ENCODE measurements around the gene ASIC4. TPM values are rescaled to one million over a fixed set of nuclear protein-coding genes. Genes with fewer than 3 reads are reported as not detected.

The ASIC4 gene
- total and polyA plus RNA-seq, 2 experiments from 2014 or later, result 0.13 to 3.6 TPM

GRCh38 chr2:219509780-219510511, 4.3 kb upstream of the ASIC4 start:
- Histone ChIP-seq H3K4me2 (peak overlapping the region; percentile 92), H3F3A (replicated peaks; ENCODE audit: low read depth) (peaks cover 17% of the 10 kb centered on the region), H4K20me1 (replicated peaks; ENCODE audit: insufficient read depth) (no peaks in the 10 kb centered on the region), H3K4me1 (ENCODE audit: insufficient read depth) (peaks cover 70% of the 10 kb centered on the region), H2AFZ (peak overlapping the region; percentile 38; the same call in 1 of the 2 replicates), H3K4me3 (peak overlapping the region; percentile 67), H3K27ac (ENCODE audit: low read depth) (no peak overlapping the region), H3K9me2 (ENCODE audit: insufficient read depth) (no peaks in the 10 kb centered on the region), H3K36me3 (ENCODE audit: insufficient read depth) (no peaks in the 10 kb centered on the region), H3K79me2 (replicated peaks; ENCODE audit: insufficient read depth) (no peaks in the 10 kb centered on the region), H3K27me3 (ENCODE audit: insufficient read depth) (peaks cover 45% of the 10 kb centered on the region)
- TF ChIP-seq CREB1 (CRISPR knock-in tag; IDR thresholded peaks at IDR 0.05; ENCODE audit: low read depth), result 0 out of 2 replicates have a peak, but pooled peaks have one; percentile 5
- no peak for TF ChIP-seq ZNF114 (CRISPR knock-in tag; IDR thresholded peaks at IDR 0.05)
- TF ChIP-seq ZNF331 (CRISPR knock-in tag; IDR thresholded peaks at IDR 0.05; ENCODE audit: low read depth), result no peak
- TF ChIP-seq, protein P1, sequence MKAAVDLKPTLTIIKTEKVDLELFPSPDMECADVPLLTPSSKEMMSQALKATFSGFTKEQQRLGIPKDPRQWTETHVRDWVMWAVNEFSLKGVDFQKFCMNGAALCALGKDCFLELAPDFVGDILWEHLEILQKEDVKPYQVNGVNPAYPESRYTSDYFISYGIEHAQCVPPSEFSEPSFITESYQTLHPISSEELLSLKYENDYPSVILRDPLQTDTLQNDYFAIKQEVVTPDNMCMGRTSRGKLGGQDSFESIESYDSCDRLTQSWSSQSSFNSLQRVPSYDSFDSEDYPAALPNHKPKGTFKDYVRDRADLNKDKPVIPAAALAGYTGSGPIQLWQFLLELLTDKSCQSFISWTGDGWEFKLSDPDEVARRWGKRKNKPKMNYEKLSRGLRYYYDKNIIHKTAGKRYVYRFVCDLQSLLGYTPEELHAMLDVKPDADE (IDR thresholded peaks at IDR 0.05), result no peak
- no peak for TF ChIP-seq EZH2 (IDR thresholded peaks at IDR 0.05; ENCODE audit: low read depth, unreplicated experiment)
- TF ChIP-seq STAT1 (IDR thresholded peaks at IDR 0.05; ENCODE audit: unreplicated experiment), result no peak
- no peak for TF ChIP-seq NANOG (IDR thresholded peaks at IDR 0.05; ENCODE audit: borderline replicate concordance)
- TF ChIP-seq, protein P2, sequence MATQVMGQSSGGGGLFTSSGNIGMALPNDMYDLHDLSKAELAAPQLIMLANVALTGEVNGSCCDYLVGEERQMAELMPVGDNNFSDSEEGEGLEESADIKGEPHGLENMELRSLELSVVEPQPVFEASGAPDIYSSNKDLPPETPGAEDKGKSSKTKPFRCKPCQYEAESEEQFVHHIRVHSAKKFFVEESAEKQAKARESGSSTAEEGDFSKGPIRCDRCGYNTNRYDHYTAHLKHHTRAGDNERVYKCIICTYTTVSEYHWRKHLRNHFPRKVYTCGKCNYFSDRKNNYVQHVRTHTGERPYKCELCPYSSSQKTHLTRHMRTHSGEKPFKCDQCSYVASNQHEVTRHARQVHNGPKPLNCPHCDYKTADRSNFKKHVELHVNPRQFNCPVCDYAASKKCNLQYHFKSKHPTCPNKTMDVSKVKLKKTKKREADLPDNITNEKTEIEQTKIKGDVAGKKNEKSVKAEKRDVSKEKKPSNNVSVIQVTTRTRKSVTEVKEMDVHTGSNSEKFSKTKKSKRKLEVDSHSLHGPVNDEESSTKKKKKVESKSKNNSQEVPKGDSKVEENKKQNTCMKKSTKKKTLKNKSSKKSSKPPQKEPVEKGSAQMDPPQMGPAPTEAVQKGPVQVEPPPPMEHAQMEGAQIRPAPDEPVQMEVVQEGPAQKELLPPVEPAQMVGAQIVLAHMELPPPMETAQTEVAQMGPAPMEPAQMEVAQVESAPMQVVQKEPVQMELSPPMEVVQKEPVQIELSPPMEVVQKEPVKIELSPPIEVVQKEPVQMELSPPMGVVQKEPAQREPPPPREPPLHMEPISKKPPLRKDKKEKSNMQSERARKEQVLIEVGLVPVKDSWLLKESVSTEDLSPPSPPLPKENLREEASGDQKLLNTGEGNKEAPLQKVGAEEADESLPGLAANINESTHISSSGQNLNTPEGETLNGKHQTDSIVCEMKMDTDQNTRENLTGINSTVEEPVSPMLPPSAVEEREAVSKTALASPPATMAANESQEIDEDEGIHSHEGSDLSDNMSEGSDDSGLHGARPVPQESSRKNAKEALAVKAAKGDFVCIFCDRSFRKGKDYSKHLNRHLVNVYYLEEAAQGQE (IDR thresholded peaks at IDR 0.05; ENCODE audit: unreplicated experiment), result no peak
- TF ChIP-seq, protein P3, sequence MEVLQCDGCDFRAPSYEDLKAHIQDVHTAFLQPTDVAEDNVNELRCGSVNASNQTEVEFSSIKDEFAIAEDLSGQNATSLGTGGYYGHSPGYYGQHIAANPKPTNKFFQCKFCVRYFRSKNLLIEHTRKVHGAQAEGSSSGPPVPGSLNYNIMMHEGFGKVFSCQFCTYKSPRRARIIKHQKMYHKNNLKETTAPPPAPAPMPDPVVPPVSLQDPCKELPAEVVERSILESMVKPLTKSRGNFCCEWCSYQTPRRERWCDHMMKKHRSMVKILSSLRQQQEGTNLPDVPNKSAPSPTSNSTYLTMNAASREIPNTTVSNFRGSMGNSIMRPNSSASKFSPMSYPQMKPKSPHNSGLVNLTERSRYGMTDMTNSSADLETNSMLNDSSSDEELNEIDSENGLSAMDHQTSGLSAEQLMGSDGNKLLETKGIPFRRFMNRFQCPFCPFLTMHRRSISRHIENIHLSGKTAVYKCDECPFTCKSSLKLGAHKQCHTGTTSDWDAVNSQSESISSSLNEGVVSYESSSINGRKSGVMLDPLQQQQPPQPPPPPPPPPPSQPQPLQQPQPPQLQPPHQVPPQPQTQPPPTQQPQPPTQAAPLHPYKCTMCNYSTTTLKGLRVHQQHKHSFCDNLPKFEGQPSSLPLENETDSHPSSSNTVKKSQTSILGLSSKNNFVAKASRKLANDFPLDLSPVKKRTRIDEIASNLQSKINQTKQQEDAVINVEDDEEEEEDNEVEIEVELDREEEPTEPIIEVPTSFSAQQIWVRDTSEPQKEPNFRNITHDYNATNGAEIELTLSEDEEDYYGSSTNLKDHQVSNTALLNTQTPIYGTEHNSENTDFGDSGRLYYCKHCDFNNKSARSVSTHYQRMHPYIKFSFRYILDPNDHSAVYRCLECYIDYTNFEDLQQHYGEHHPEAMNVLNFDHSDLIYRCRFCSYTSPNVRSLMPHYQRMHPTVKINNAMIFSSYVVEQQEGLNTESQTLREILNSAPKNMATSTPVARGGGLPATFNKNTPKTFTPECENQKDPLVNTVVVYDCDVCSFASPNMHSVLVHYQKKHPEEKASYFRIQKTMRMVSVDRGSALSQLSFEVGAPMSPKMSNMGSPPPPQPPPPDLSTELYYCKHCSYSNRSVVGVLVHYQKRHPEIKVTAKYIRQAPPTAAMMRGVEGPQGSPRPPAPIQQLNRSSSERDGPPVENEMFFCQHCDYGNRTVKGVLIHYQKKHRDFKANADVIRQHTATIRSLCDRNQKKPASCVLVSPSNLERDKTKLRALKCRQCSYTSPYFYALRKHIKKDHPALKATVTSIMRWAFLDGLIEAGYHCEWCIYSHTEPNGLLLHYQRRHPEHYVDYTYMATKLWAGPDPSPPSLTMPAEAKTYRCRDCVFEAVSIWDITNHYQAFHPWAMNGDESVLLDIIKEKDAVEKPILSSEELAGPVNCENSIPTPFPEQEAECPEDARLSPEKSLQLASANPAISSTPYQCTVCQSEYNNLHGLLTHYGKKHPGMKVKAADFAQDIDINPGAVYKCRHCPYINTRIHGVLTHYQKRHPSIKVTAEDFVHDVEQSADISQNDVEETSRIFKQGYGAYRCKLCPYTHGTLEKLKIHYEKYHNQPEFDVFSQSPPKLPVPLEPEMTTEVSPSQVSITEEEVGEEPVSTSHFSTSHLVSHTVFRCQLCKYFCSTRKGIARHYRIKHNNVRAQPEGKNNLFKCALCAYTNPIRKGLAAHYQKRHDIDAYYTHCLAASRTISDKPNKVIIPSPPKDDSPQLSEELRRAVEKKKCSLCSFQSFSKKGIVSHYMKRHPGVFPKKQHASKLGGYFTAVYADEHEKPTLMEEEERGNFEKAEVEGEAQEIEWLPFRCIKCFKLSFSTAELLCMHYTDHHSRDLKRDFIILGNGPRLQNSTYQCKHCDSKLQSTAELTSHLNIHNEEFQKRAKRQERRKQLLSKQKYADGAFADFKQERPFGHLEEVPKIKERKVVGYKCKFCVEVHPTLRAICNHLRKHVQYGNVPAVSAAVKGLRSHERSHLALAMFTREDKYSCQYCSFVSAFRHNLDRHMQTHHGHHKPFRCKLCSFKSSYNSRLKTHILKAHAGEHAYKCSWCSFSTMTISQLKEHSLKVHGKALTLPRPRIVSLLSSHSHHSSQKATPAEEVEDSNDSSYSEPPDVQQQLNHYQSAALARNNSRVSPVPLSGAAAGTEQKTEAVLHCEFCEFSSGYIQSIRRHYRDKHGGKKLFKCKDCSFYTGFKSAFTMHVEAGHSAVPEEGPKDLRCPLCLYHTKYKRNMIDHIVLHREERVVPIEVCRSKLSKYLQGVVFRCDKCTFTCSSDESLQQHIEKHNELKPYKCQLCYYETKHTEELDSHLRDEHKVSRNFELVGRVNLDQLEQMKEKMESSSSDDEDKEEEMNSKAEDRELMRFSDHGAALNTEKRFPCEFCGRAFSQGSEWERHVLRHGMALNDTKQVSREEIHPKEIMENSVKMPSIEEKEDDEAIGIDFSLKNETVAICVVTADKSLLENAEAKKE (CRISPR knock-in tag; IDR thresholded peaks at IDR 0.05), result no peak
- peak; percentile 54 for TF ChIP-seq POLR2AphosphoS5 (IDR thresholded peaks at IDR 0.05; ENCODE audit: low read depth)
- no peak for TF ChIP-seq JUNB (IDR thresholded peaks at IDR 0.05; ENCODE audit: unreplicated experiment)
- no peak for TF ChIP-seq EZH2phosphoT487 (IDR thresholded peaks at IDR 0.05; ENCODE audit: unreplicated experiment)
- TF ChIP-seq, protein P4, sequence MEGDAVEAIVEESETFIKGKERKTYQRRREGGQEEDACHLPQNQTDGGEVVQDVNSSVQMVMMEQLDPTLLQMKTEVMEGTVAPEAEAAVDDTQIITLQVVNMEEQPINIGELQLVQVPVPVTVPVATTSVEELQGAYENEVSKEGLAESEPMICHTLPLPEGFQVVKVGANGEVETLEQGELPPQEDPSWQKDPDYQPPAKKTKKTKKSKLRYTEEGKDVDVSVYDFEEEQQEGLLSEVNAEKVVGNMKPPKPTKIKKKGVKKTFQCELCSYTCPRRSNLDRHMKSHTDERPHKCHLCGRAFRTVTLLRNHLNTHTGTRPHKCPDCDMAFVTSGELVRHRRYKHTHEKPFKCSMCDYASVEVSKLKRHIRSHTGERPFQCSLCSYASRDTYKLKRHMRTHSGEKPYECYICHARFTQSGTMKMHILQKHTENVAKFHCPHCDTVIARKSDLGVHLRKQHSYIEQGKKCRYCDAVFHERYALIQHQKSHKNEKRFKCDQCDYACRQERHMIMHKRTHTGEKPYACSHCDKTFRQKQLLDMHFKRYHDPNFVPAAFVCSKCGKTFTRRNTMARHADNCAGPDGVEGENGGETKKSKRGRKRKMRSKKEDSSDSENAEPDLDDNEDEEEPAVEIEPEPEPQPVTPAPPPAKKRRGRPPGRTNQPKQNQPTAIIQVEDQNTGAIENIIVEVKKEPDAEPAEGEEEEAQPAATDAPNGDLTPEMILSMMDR (conservative IDR thresholded peaks at IDR 0.05; ENCODE audit: low read depth in 2 of 2), result peak; percentile 81 to 85
- H3K4me3 Mint-ChIP-seq, result peak overlapping the region; percentile 68
- no peaks in the 10 kb centered on the region for H3K9me3 Mint-ChIP-seq
- peaks cover 78% of the 10 kb centered on the region for H3K4me1 Mint-ChIP-seq
- no peak overlapping the region for H3K27ac Mint-ChIP-seq
- peak; percentile 93 for DNase-seq (ENCODE audit: low spot score)
- ATAC-seq, result peak; percentile 56
- H3K36me3 Mint-ChIP-seq (ENCODE audit: low read depth), result no peaks in the 10 kb centered on the region; the same call in 2 of the 3 replicates
- peaks cover 58% of the 10 kb centered on the region for H3K27me3 Mint-ChIP-seq (ENCODE audit: insufficient read depth, low read depth, poor library complexity)
